ENCODE data around the gene OVCA2.
"Not testable (repeated sequence)": the region's sequence is repeated elsewhere in the genome, so short reads cannot be mapped to it uniquely, and the experiment has no call there.

The OVCA2 gene

GRCh38 chr17:2041561-2042389, at the start of gene OVCA2:
Gene OVCA2, plus strand, starts transcription at chr17:2042022. Its CDS starts 26 bp downstream, at chr17:2042048.
- peak; percentile 92 for DNase-seq

GRCh38 chr17:1992541-1992940, 49.3 kb upstream of the OVCA2 start:
- no peak for DNase-seq

- no peak for DNase-seq
These were observed 47.1 kb upstream of the OVCA2 start for GRCh38 chr17:1994707-1995106.

GRCh38 chr17:1995321-1995892, 46.4 kb upstream of the OVCA2 start:
- no peak for DNase-seq

- no peak for DNase-seq
These were observed 45.7 kb upstream of the OVCA2 start for GRCh38 chr17:1995907-1996799.

GRCh38 chr17:1996800-1997288, 45.0 kb upstream of the OVCA2 start:
- no peak for DNase-seq

- DNase-seq, result peak; percentile 18
These were observed 44.4 kb upstream of the OVCA2 start for GRCh38 chr17:1997289-1997926.

- DNase-seq, result no peak
These were observed 43.7 kb upstream of the OVCA2 start for GRCh38 chr17:1997927-1998742.

GRCh38 chr17:1999557-2000251, 42.1 kb upstream of the OVCA2 start:
- DNase-seq, result no peak

GRCh38 chr17:2002767-2003329, 39.0 kb upstream of the OVCA2 start:
- no peak for DNase-seq

- DNase-seq, result no peak
These were observed 38.3 kb upstream of the OVCA2 start for GRCh38 chr17:2003525-2003924.

GRCh38 chr17:2004435-2004952, 37.3 kb upstream of the OVCA2 start:
- no peak for DNase-seq

- DNase-seq, result no peak
These were observed 33.3 kb upstream of the OVCA2 start for GRCh38 chr17:2008332-2009126.

- no peak for DNase-seq
These were observed 32.1 kb upstream of the OVCA2 start for GRCh38 chr17:2009737-2010136.

GRCh38 chr17:2011411-2012371, 30.1 kb upstream of the OVCA2 start:
- peak; percentile 95 for DNase-seq

GRCh38 chr17:2012499-2012898, 29.3 kb upstream of the OVCA2 start:
- DNase-seq, result no peak

- DNase-seq, result not testable (repeated sequence)
These were observed 28.4 kb upstream of the OVCA2 start for GRCh38 chr17:2013220-2013993.

- no peak for DNase-seq
These were observed 27.9 kb upstream of the OVCA2 start for GRCh38 chr17:2013994-2014317.
